ENCODE data around the gene LPP. TPM values are rescaled to one million over a fixed set of nuclear protein-coding genes. Genes with fewer than 3 reads are reported as not detected.

LPP gene, protein sequence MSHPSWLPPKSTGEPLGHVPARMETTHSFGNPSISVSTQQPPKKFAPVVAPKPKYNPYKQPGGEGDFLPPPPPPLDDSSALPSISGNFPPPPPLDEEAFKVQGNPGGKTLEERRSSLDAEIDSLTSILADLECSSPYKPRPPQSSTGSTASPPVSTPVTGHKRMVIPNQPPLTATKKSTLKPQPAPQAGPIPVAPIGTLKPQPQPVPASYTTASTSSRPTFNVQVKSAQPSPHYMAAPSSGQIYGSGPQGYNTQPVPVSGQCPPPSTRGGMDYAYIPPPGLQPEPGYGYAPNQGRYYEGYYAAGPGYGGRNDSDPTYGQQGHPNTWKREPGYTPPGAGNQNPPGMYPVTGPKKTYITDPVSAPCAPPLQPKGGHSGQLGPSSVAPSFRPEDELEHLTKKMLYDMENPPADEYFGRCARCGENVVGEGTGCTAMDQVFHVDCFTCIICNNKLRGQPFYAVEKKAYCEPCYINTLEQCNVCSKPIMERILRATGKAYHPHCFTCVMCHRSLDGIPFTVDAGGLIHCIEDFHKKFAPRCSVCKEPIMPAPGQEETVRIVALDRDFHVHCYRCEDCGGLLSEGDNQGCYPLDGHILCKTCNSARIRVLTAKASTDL
- total RNA-seq: 73.4 and 77.4 TPM in 2 replicates

DNA sequence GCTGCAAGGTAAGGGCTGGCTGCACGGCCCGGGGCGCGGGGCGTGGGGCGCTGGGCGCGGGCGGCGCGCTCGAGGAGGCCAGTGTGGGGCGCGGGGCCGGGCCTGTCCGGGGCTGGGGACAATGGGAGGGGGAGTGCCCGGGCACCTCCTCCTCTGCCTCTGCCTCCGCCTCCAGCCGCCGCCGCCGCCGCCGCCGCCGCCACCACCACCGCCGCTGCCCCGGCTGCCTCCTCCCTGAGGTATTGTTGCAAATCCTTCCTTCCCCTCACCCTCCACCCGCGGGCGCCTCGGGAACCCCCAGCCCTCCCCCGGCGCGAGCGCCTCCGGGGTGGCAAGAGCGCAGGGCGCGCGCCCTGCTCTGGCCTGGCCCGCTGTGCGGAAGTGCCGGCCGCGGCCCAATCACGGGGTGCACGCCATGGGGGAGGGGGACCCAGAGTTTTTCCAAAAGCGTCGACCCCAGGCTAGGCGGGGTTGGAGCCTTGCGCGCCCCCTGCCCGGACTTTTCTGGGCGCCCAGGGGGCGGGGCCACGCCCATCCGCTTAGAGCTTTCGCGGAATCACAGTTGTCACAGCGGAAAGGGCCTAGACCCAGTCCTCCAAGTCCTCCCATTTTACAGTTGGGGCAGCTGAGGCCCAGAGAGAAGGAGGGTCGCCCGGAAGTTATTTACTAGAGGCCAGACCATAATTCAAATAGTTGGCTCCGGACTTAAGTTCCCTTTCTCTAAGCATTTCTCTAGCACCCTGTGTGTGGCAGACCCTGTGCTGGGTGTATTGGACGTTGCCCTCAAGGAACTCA lies at the start of gene LPP:
Gene LPP, plus strand, starts transcription at position 144 of the 795 bp plus-strand sequence. CDS start 251,964 bp downstream, outside the sequence.
- Histone ChIP-seq H4K20me1 (ENCODE audit: insufficient read depth, low read length) (peaks cover 7% of the 10 kb centered on the region), H3K4me3 (ENCODE audit: insufficient read depth, low read length) (peak within 1 kb of the TSS; percentile 89), H3K36me3 (ENCODE audit: insufficient read depth, low read length) (no peaks in the 10 kb centered on the region), H3K79me2 (ENCODE audit: insufficient read depth, low read length) (peaks cover 63% of the 10 kb centered on the region), H3K27me3 (ENCODE audit: insufficient read depth, low read length) (no peaks in the 10 kb centered on the region), H3K27ac (ENCODE audit: low read depth, low read length) (peak within 1 kb of the TSS; percentile 100), H3K9me3 (ENCODE audit: low read depth, low read length) (no peaks in the 10 kb centered on the region), H3K4me2 (ENCODE audit: insufficient read depth, low read length) (peak within 1 kb of the TSS; percentile 95), H3K4me1 (ENCODE audit: insufficient read depth, low read length) (peaks cover 41% of the 10 kb centered on the region), H2AFZ (ENCODE audit: low read length) (peak within 1 kb of the TSS; percentile 62)
- DNase-seq (ENCODE audit: insufficient read length, low spot score, missing footprints): peak; percentile 96
- TF ChIP-seq, protein P1, sequence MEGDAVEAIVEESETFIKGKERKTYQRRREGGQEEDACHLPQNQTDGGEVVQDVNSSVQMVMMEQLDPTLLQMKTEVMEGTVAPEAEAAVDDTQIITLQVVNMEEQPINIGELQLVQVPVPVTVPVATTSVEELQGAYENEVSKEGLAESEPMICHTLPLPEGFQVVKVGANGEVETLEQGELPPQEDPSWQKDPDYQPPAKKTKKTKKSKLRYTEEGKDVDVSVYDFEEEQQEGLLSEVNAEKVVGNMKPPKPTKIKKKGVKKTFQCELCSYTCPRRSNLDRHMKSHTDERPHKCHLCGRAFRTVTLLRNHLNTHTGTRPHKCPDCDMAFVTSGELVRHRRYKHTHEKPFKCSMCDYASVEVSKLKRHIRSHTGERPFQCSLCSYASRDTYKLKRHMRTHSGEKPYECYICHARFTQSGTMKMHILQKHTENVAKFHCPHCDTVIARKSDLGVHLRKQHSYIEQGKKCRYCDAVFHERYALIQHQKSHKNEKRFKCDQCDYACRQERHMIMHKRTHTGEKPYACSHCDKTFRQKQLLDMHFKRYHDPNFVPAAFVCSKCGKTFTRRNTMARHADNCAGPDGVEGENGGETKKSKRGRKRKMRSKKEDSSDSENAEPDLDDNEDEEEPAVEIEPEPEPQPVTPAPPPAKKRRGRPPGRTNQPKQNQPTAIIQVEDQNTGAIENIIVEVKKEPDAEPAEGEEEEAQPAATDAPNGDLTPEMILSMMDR (IDR thresholded peaks at IDR 0.05; ENCODE audit: extremely low read depth, low read depth, low read length): no peak

DNA sequence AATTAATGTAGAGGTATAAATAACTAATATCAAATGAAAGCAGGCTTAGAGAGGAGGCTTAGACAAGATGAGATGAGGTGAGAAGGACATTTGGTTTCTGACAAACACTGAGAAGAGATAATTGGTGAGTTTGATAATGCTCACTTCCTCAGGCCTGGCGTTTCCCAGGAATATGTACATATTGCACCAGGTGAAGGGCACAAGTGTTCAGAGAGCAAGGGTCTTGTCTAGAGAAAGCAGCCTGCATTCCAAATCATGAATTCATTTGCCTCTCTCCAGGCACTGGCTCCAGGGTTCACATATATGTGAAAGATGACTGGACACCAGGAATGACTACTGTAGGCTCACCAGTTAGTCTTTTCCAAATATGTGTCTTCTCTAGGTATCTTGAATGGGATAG lies 48.0 kb upstream of the LPP start:
- no peaks in the 10 kb centered on the region for H3K9me3 ChIP-seq (ENCODE audit: low read depth, low read length)

DNA sequence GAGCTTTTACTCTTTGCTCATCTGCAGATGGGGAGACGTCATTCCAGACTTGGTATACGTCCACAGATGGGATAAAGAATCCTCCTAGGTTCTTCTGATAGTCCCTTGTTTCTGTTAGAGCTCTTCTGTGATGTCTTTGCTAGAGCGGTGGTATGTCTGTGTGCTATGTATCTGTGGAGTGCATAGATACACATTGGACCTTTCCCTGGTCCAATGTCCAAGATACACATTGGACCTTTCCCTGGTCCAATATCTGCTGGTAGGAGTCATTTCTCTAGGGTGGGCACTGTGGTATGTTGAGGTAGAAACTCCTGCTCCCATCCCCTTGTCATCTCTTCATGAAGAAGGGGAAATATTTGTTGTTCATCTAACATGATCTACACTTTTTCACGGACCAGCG lies 47.5 kb upstream of the LPP start:
- DNase-seq (ENCODE audit: insufficient read length, low spot score, missing footprints): no peak
- no peaks in the 10 kb centered on the region for H3K4me1 ChIP-seq (ENCODE audit: insufficient read depth, low read length)
- no peak overlapping the region for H2AFZ ChIP-seq (ENCODE audit: low read length)
- H4K20me1 ChIP-seq (ENCODE audit: insufficient read depth, low read length): no peaks in the 10 kb centered on the region
- TF ChIP-seq, protein P1 (IDR thresholded peaks at IDR 0.05; ENCODE audit: extremely low read depth, low read depth, low read length): no peak
- no peaks in the 10 kb centered on the region for H3K79me2 ChIP-seq (ENCODE audit: insufficient read depth, low read length)
- no peaks in the 10 kb centered on the region for H3K9me3 ChIP-seq (ENCODE audit: low read depth, low read length)
- H3K36me3 ChIP-seq (ENCODE audit: insufficient read depth, low read length): no peaks in the 10 kb centered on the region
- no peak overlapping the region for H3K4me2 ChIP-seq (ENCODE audit: insufficient read depth, low read length)
- no peaks in the 10 kb centered on the region for H3K27me3 ChIP-seq (ENCODE audit: insufficient read depth, low read length)
- H3K4me3 ChIP-seq (ENCODE audit: insufficient read depth, low read length): no peak overlapping the region
- no peak overlapping the region for H3K27ac ChIP-seq (ENCODE audit: low read depth, low read length)

More for the DNA sequence above, 48.0 kb upstream of the LPP start:
- H3K4me3 ChIP-seq (ENCODE audit: insufficient read depth, low read length): no peak overlapping the region
- DNase-seq (ENCODE audit: insufficient read length, low spot score, missing footprints): no peak
- H3K36me3 ChIP-seq (ENCODE audit: insufficient read depth, low read length): no peaks in the 10 kb centered on the region
- no peaks in the 10 kb centered on the region for H3K4me1 ChIP-seq (ENCODE audit: insufficient read depth, low read length)
- H4K20me1 ChIP-seq (ENCODE audit: insufficient read depth, low read length): no peaks in the 10 kb centered on the region
- H3K79me2 ChIP-seq (ENCODE audit: insufficient read depth, low read length): no peaks in the 10 kb centered on the region
- H3K4me2 ChIP-seq (ENCODE audit: insufficient read depth, low read length): no peak overlapping the region
- no peak overlapping the region for H2AFZ ChIP-seq (ENCODE audit: low read length)
- H3K27me3 ChIP-seq (ENCODE audit: insufficient read depth, low read length): no peaks in the 10 kb centered on the region
- H3K27ac ChIP-seq (ENCODE audit: low read depth, low read length): no peak overlapping the region
- TF ChIP-seq, protein P1 (IDR thresholded peaks at IDR 0.05; ENCODE audit: extremely low read depth, low read depth, low read length): no peak
